SIG-M5 (cell line): ENCODE measurements around the gene BEX3.
"Not testable (repeated sequence)": the region's sequence is repeated elsewhere in the genome, so short reads cannot be mapped to it uniquely, and the experiment has no call there.

Experiments
- DNase-seq: peaks from one replicate; lab custom pipeline; 2025; lab: John Stamatoyannopoulos, UW

Gene BEX3

GRCh38 chrX:103376118-103376978 lies at the start of gene BEX3:
BEX3 (plus strand) TSS chrX:103376538; CDS start chrX:103377522, 984 bp downstream.
- no peak for DNase-seq

GRCh38 chrX:103329991-103330390 lies 46.3 kb upstream of the BEX3 start, which contains the start of gene TCEAL7:
TCEAL7 (plus strand) TSS chrX:103330239; CDS start chrX:103331404, 1,165 bp downstream.
- DNase-seq, result no peak

GRCh38 chrX:103330681-103331288 lies 45.6 kb upstream of the BEX3 start:
- DNase-seq, result no peak

- DNase-seq, result no peak
Observed at GRCh38 chrX:103338663-103339062, 37.7 kb upstream of the BEX3 start.

GRCh38 chrX:103343105-103343504 lies 33.2 kb upstream of the BEX3 start:
- no peak for DNase-seq

- DNase-seq, result no peak
Observed at GRCh38 chrX:103344606-103345005, 31.7 kb upstream of the BEX3 start.

- DNase-seq, result no peak
Observed at GRCh38 chrX:103347682-103348397, 28.5 kb upstream of the BEX3 start.

- DNase-seq, result no peak
Observed at GRCh38 chrX:103356130-103356798, 20.1 kb upstream of the BEX3 start, which contains the start of gene TCEAL9. TCEAL9 (plus strand) TSS chrX:103356506; CDS start chrX:103357685, 1,179 bp downstream.

GRCh38 chrX:103356858-103357257 lies 19.5 kb upstream of the BEX3 start:
- no peak for DNase-seq

- no peak for DNase-seq
Observed at GRCh38 chrX:103357871-103358270, 18.5 kb upstream of the BEX3 start.

GRCh38 chrX:103359605-103360004 lies 16.7 kb upstream of the BEX3 start:
- not testable (repeated sequence) for DNase-seq

GRCh38 chrX:103360092-103360491 lies 16.2 kb upstream of the BEX3 start:
- no peak for DNase-seq

- no peak for DNase-seq
Observed at GRCh38 chrX:103360916-103361315, 15.4 kb upstream of the BEX3 start.

GRCh38 chrX:103361798-103362197 lies 14.5 kb upstream of the BEX3 start:
- no peak for DNase-seq

GRCh38 chrX:103362474-103362873 lies 13.9 kb upstream of the BEX3 start:
- no peak for DNase-seq

- DNase-seq, result no peak
Observed at GRCh38 chrX:103363046-103363445, 13.3 kb upstream of the BEX3 start.

GRCh38 chrX:103367502-103367901 lies 8.8 kb upstream of the BEX3 start:
- no peak for DNase-seq

- no peak for DNase-seq
Observed at GRCh38 chrX:103369479-103369878, 6.9 kb upstream of the BEX3 start.

GRCh38 chrX:103372886-103373285 lies 3.5 kb upstream of the BEX3 start:
- DNase-seq, result no peak

GRCh38 chrX:103373581-103373980 lies 2.8 kb upstream of the BEX3 start:
- no peak for DNase-seq

GRCh38 chrX:103376979-103377324 lies 614 bp downstream of the BEX3 start:
- no peak for DNase-seq

GRCh38 chrX:103378990-103379389 lies 2.7 kb downstream of the BEX3 start:
- no peak for DNase-seq
